Keratinocyte (primary cell): ENCODE data around the gene GPX2. TPM values are rescaled to one million over a fixed set of nuclear protein-coding genes. Genes with fewer than 3 reads are reported as not detected.

Source experiments
- DNase-seq: peaks from one replicate; pipeline ENCODE4 v3.0.0-alpha.2; 2011; ENCODE audit warnings: low read depth, missing footprints, low spot score
- FAIRE-seq: peaks from 2 replicates; lab custom pipeline; 2011; peaks lifted over from hg19 to GRCh38; lab: Jason Lieb, UNC
- H2AFZ ChIP-seq: 2 replicates; pipeline ENCODE4 v1.6.0; 2012; ENCODE audit warnings: low read length, control low read depth, inconsistent platforms; ENCODE audit not compliant: control insufficient read depth
- H3K27ac ChIP-seq: 2 replicates; pipeline ENCODE4 v1.5.1; 2011; ENCODE audit warnings: low read length; ENCODE audit not compliant: control insufficient read depth, insufficient read depth
- H3K27me3 ChIP-seq: 3 replicates; pipeline ENCODE4 v1.6.0; 2011; ENCODE audit warnings: low read length; ENCODE audit not compliant: control insufficient read depth, insufficient read depth; ENCODE audit errors: extremely low read depth
- H3K36me3 ChIP-seq, 2 experiments: 2 replicates in 1 of 2; 3 replicates in 1 of 2; pipeline ENCODE4 v1.5.1; 2011; ENCODE audit warnings: low read length in 2 of 2, mild to moderate bottlenecking in 1 of 2; ENCODE audit not compliant: control insufficient read depth in 2 of 2, insufficient read depth in 2 of 2; ENCODE audit errors: extremely low read depth in 1 of 2
- H3K4me1 ChIP-seq: 3 replicates; pipeline ENCODE4 v1.5.1; 2011; ENCODE audit warnings: low read length; ENCODE audit not compliant: control insufficient read depth, insufficient read depth; ENCODE audit errors: extremely low read depth
- H3K4me2 ChIP-seq: 3 replicates; pipeline ENCODE4 v1.6.0; 2011; ENCODE audit warnings: low read depth, low read length; ENCODE audit not compliant: control insufficient read depth, insufficient read depth; ENCODE audit errors: extremely low read depth
- H3K4me3 ChIP-seq, 3 experiments: fragments of 200-600 bp in 1 of 3; sonication (generic) in 1 of 3; 2 replicates in 2 of 3; 3 replicates in 1 of 3; pipeline ENCODE4 v1.5.1; 2011 to 2016; ENCODE audit warnings: low read length in 3 of 3, mild to moderate bottlenecking in 3 of 3, control low read depth in 2 of 3, inconsistent platforms in 1 of 3, low read depth in 1 of 3, mixed read lengths in 1 of 3, mixed run types in 1 of 3, moderate library complexity in 1 of 3; ENCODE audit not compliant: control insufficient read depth in 2 of 3, insufficient read depth in 2 of 3; ENCODE audit errors: extremely low read depth in 1 of 3
- H3K79me2 ChIP-seq: 2 replicates; pipeline ENCODE4 v1.6.0; 2012; ENCODE audit warnings: low read length; ENCODE audit not compliant: control insufficient read depth, insufficient read depth
- H3K9ac ChIP-seq: 3 replicates; pipeline ENCODE4 v1.6.0; 2011; ENCODE audit warnings: low read length; ENCODE audit not compliant: control insufficient read depth, insufficient read depth; ENCODE audit errors: extremely low read depth
- H3K9me1 ChIP-seq: 3 replicates; pipeline ENCODE4 v1.6.0; 2011; ENCODE audit warnings: low read length; ENCODE audit not compliant: control insufficient read depth, insufficient read depth; ENCODE audit errors: extremely low read depth
- H3K9me3 ChIP-seq: 2 replicates; pipeline ENCODE4 v1.5.1; 2012; ENCODE audit warnings: low read depth, low read length; ENCODE audit not compliant: control insufficient read depth
- H4K20me1 ChIP-seq: 3 replicates; pipeline ENCODE4 v1.6.0; 2011; ENCODE audit warnings: low read length; ENCODE audit not compliant: control insufficient read depth, insufficient read depth; ENCODE audit errors: extremely low read depth
- CTCF ChIP-seq, 3 experiments: IDR thresholded peaks in 1 of 3; conservative IDR thresholded peaks in 1 of 3; optimal IDR thresholded peaks in 1 of 3; 2 replicates in 2 of 3; 3 replicates in 1 of 3; pipeline versions ENCODE3 to v1.5.1; 2011; ENCODE audit warnings: low read length in 3 of 3, mild to moderate bottlenecking in 3 of 3, moderate library complexity in 2 of 3, control low read depth in 1 of 3, inconsistent platforms in 1 of 3; ENCODE audit not compliant: insufficient read depth in 2 of 3; ENCODE audit errors: extremely low read depth in 1 of 3
- EZH2 ChIP-seq: IDR thresholded peaks from one replicate; pipeline ENCODE4 v1.6.1; 2012; ENCODE audit warnings: inconsistent platforms, mild to moderate bottlenecking, low read length, moderate library complexity
- dilution Hi-C: fragments of 300-500 bp; cut with MboI; formaldehyde crosslinking; loops from one replicate; pipeline ENCODE4 v1.7.0; 2020; ENCODE audit warnings: low sequenced_read_pairs; ENCODE audit not compliant: extremely low pct_ligation_motif_present
- polyA plus RNA-seq, 5 experiments: library from polyadenylated mRNA; depleted of rRNA in 3 of 5; stranded (reverse) in 3 of 5; stranded (forward) in 1 of 5; unstranded in 1 of 5; fragments of >200 nt; gene quantifications; 1 replicate in 1 of 5; 2 replicates in 3 of 5; 3 replicates in 1 of 5; pipeline versions ENCODE4 v1.2.1 to v1.2.3, GENCODE V29; 2011 to 2012; ENCODE audit warnings: missing spikeins in 2 of 5, low read depth in 1 of 5, low replicate concordance in 1 of 5

Gene GPX2
- polyA plus RNA-seq, 1 donor (not counting 4 experiments of a cell fraction or from before 2014, with no cell fraction given) = 47.0 TPM

DNA sequence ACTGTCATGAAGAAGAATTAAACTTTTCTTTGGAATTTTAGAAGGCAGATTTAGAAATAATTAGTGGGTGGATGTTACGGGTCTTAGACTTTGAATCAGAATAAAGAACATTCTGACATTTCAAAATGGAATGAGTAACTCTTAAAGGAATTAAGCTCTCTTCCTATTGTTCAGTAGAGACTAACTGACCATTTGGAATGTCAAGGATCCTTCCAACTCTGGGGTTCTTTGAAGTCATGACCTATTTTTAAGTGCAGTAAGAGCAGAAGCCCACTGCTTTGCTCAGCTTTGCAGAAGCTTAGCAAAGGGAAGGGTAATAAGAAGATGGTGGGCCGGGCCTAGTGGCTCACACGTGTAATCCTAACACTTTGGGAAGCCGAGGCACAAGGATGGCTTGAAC lies 24.3 kb downstream of the GPX2 start:
- no peak overlapping the region for H2AFZ ChIP-seq
- no peaks in the 10 kb centered on the region for H3K9me3 ChIP-seq
- H3K4me1 ChIP-seq = peaks cover 17% of the 10 kb centered on the region
- no peaks in the 10 kb centered on the region for H4K20me1 ChIP-seq
- no peak overlapping the region for H3K4me3 ChIP-seq
- no peaks in the 10 kb centered on the region for H3K36me3 ChIP-seq
- H3K9ac ChIP-seq = no peak overlapping the region
- H3K4me2 ChIP-seq = no peak overlapping the region
- H3K79me2 ChIP-seq = peaks cover 69% of the 10 kb centered on the region
- H3K27ac ChIP-seq = no peak overlapping the region
- TF ChIP-seq CTCF (optimal IDR thresholded peaks at IDR 0.05 in 1 of 3, IDR thresholded peaks at IDR 0.05 in 1 of 3, conservative IDR thresholded peaks at IDR 0.05 in 1 of 3; ENCODE audit: extremely low read depth in 1 of 3, insufficient read depth in 2 of 3, low read length in 3 of 3) (no peak), EZH2 (no peak)
- DNase-seq = no peak
- H3K9me1 ChIP-seq = no peaks in the 10 kb centered on the region
- no peaks in the 10 kb centered on the region for H3K27me3 ChIP-seq
- dilution Hi-C loops = no loop called here
- no peak for FAIRE-seq

DNA sequence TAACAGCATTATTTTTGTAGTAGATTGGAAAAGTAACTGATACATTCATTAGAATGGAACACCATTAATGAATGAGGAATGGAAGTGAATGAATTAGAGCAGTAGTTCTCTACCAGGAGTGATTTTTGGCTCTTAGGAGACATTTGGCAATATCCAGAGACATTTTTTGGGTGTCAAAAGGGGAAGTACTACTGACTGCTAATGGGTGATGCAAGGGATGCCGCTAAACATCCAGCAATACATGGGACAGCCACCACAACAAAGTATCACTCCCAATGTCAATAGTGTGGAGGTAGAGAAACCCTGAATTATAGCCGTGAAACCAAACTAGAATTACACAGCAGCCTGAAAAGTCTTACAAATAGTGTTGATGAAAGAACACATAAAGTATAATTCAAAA lies 26.7 kb downstream of the GPX2 start:
- Histone ChIP-seq H3K9me1 (no peaks in the 10 kb centered on the region), H3K4me2 (peak overlapping the region; percentile 86), H3K9ac (no peak overlapping the region), H3K27ac (no peak overlapping the region), H2AFZ (no peak overlapping the region), H4K20me1 (no peaks in the 10 kb centered on the region), H3K79me2 (peaks cover 56% of the 10 kb centered on the region), H3K4me1 (peaks cover 17% of the 10 kb centered on the region), H3K36me3 (no peaks in the 10 kb centered on the region), H3K4me3 (no peak overlapping the region), H3K9me3 (no peaks in the 10 kb centered on the region), H3K27me3 (no peaks in the 10 kb centered on the region)
- dilution Hi-C loops = no loop called here
- no peak for FAIRE-seq
- no peak for TF ChIP-seq CTCF (optimal IDR thresholded peaks at IDR 0.05 in 1 of 3, IDR thresholded peaks at IDR 0.05 in 1 of 3, conservative IDR thresholded peaks at IDR 0.05 in 1 of 3; ENCODE audit: extremely low read depth in 1 of 3, insufficient read depth in 2 of 3, low read length in 3 of 3)
- no peak for TF ChIP-seq EZH2
- DNase-seq = no peak
